Stimulated activated CD8-positive, alpha-beta memory T cell treated with anti-CD3 and anti-CD28 coated beads, Interleukin-7, amount 100 ng/mL, for 48 hours (primary cell): ENCODE data around the gene TTC9C.
"Not testable (repeated sequence)": the region's sequence is repeated elsewhere in the genome, so short reads cannot be mapped to it uniquely, and the experiment has no call there.

Experiments used
- DNase-seq, 2 donors: peaks; one replicate each; pipeline ENCODE4 v3.0.0-alpha.2; 2020; ENCODE audit warnings: low read depth in 1 of 2; ENCODE audit errors: extremely low read depth in 1 of 2

The TTC9C gene

DNA sequence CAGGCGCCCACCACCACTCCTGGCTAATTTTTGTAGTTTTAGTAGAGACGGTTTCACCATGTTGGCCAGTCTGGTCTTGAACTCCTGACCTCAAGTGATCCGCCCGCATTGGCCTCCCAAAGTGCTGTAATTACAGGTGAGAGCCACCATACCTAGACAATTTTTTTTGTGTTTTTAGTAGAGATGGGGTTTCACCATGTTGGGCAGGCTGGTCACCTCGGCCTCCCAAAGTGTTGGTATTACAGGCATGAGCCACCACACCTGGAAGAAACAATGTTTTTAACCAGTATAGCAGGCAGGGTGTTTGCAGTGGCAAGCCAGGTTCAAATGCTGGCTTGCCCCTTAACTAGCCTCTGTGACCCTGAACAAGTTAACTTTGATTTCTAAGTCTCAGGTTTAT lies 21.6 kb downstream of the TTC9C start:
- not testable (repeated sequence) for DNase-seq

- DNase-seq = no peak
Measured at GRCh38 chr11:62752177-62752785, 24.0 kb downstream of the TTC9C start.

DNA sequence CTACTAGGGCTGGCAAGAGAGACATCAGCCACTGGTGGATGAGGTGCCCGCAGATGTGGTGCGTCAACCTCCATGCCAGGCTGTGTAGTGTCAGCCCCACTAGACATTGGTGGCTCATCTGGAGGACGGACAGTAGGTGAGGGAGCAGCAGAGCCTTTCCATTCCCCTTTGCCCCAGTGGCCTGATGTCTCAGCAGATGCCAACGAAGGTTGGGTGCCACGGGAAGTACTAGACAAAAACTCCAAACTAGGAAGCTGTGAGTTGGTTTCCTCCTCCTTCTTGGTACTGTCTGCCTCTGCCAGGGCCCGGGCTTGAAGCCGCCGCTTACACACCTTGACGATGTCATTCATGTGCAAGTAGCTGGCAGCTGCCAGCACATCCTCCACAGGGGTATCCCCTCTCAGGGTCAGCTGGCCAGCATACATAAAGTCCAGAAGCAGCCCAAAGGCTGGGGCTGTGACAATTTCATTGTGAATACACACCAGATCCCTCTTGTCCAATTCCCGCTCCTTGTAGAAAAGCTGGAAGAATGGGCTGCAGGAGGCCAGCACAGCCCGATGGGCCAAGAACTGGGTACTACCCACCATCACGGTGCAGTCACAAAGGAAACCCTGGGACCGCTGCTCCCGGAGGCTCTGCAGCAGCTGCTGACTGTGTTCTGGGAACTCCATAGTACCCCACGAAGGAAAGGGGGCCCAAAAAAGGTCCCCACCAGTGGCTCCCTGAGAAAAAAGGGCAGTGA lies 24.9 kb downstream of the TTC9C start:
- no peak for DNase-seq

DNA sequence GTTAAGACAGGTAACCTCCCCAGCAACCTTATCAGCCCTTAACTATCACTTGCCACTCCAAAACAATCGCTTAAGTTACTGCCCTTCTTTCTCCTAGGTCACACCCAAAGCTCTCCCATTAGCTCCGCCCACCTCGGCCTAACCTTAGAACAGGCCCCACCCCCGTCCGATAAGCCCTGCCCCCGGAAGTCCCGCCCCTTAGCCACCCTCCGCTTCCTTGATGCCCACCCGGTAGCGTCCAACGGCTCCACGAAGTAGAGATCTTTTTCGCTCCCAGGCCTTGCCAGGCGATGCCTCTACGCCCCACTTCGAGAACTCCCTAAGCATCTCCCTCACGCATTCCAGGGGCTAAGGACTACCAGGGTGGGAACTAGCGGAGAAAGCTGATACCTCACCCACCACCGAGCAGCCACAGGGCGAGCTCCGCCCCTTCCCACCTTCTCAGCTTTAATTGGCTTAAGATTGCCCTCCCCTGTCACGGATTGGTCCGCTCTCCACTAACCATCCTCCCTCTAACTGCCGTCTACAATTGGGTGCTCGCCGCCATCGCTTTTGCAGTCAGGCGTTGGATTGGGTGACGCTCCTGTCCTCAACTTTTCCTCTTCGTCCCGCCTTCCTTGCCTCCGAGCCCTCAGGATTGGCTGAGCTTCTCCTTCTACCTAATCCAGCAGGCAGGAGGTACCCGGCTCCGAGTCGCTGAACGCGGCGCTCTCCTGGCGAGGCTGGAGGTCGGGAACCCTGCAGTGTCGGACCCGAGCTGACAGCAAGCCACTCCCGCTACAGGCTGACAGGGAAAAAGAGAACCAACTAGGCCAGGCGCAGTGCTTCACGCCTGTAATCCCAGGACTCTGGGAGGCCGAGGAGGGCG lies 25.7 kb downstream of the TTC9C start, which contains the start of gene ZBTB3:
Gene ZBTB3, minus strand, starts transcription at position 425 of the 868 bp plus-strand sequence. CDS start 496 bp downstream, outside the sequence.
- DNase-seq = peak; percentile 90 to 97

GRCh38 chr11:62755086-62755615 lies 26.9 kb downstream of the TTC9C start:
- DNase-seq = no peak

- no peak for DNase-seq
Measured at GRCh38 chr11:62757846-62758788, 29.8 kb downstream of the TTC9C start.

- DNase-seq = not testable (repeated sequence)
Measured at GRCh38 chr11:62760867-62761227, 32.6 kb downstream of the TTC9C start.

DNA sequence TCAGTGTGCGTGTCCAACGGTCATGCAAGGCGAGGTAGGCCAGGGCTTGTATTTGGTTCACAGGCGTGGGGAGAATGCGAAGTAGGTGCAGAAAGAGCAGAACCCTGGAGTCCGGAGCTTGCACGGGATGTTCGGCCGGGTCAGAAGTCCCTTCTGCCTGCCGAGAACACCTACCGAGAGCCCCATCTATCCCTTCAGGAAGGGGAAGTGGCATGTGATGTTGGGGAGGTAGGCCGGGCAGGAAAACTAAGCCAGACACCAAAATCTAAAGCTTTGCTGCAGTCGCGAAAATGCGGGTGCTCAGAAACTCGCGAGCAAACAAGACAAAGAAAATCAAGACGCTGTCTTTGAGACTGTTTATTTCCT lies 42.5 kb downstream of the TTC9C start:
- DNase-seq = no peak

DNA sequence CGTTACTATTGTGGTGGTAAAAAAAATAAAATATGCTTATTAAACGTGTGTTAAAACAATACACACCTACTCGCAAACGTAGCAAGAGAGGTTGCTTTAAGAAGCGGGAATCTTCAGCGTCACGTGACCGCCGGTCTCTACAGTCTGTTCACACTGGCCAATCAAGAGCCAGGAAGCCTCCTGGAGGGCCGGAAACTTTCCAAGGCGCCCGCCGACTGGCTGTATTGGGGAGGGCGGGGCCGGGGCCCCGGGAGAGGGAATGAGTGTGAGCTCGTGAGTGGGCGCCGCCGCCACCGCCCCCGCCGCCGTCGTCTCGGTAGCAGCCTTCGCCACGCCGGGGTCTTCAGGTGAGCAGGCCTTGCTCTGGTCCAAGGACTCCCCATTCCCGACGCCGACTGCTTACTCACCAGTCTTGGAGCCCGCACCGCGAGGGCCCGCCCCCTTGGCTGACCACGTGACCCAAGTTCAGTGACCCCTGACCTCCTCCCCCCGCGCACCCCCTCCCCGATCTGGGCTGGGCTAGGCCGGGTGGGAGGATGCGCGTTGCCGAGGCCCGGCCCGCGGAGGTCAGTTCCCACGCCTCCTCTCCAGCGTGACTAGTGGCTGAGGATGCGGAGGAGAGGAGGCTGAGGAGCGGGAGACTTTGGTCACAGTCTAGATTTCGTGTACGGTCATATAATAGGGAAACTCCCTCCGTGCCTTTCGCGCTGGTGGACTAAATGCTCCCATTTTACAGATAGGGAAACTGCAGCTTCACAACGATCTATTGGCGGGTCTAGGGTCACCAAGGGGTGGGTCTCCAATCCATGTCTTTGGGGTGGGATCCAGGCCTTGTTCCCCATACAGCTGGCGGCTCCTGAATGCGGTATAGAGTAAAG lies 43.1 kb downstream of the TTC9C start, which contains the start of gene TAF6L:
Gene TAF6L, plus strand, starts transcription at position 253 of the 878 bp plus-strand sequence. CDS start 4,388 bp downstream, outside the sequence.
- peak; percentile 93 to 94 for DNase-seq

GRCh38 chr11:62774407-62774806 lies 46.1 kb downstream of the TTC9C start:
- no peak for DNase-seq

DNA sequence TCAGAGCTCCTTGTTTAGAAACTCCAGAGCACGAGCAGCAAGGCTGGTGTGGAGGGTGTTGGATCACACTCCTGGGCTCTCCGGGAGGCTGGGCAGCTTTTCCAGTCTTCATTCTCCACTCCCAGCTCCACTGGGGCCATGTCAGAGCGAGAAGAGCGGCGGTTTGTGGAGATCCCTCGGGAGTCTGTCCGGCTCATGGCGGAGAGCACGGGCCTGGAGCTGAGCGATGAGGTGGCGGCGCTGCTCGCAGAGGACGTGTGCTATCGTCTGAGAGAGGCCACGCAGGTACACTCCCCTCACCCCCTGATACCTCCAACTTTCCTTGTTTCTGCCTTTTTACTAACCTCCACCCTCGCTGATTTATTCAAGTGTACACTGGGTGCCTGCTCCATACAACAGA lies 47.4 kb downstream of the TTC9C start:
- DNase-seq = no peak

DNA sequence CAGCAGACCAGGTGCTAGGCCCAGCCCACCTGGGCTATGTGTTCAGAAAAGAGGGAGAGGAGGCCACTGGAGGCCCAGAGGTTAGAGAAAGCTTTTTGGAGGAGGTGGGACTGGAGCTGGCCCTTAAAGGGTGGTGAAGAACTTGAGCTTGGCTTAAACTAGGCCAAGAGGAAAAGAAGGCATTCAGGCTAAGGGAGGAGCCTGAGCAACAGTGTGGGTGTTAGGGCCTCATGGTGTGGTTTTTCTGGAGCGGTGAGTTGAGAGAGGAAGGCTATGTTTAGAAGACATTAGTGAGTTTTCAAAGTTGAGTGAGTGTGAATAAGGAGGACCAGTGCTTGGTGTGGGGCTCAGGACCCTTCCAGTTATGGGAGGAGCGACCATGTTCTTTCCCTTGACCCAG lies 49.1 kb downstream of the TTC9C start:
- DNase-seq = no peak

DNA sequence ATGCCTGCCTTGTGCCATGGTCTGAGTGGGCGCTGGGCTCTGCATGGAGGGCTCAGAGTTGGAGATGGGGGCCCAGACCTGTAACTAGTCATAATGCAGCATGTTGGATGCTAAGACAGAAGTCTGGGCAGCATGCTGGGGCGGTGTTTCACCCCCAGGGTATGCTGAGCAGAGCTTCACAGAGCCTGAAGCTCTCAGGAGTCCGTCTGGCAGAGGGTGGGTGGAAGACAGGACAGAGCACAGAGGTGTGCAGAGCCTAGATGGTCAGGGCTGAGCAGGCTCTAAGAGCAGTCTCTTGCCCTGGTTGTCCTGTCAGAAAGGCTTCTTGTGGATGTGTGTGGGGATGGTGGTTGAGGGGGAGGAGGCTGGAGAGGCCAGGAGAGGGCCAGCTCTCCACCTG lies 50.2 kb downstream of the TTC9C start:
- no peak for DNase-seq

DNA sequence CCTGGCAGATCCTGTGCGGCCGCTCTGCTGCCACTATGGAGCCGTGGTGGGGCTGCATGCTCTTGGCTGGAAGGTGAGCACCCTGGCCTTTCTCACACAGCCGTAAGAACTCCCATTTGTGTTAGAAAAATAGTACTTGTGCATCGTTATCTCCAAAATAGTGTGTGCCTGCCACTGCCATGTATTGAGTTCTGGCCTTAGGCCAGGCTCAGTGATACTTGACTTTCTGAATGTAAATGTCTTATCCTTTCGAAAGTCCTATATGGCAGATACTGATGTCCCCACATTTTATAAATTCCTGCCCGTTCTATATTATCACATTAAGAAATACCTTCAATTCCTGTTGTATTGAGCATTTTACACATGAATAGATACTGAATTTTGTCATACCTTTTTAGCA lies 54.5 kb downstream of the TTC9C start:
- no peak for DNase-seq

DNA sequence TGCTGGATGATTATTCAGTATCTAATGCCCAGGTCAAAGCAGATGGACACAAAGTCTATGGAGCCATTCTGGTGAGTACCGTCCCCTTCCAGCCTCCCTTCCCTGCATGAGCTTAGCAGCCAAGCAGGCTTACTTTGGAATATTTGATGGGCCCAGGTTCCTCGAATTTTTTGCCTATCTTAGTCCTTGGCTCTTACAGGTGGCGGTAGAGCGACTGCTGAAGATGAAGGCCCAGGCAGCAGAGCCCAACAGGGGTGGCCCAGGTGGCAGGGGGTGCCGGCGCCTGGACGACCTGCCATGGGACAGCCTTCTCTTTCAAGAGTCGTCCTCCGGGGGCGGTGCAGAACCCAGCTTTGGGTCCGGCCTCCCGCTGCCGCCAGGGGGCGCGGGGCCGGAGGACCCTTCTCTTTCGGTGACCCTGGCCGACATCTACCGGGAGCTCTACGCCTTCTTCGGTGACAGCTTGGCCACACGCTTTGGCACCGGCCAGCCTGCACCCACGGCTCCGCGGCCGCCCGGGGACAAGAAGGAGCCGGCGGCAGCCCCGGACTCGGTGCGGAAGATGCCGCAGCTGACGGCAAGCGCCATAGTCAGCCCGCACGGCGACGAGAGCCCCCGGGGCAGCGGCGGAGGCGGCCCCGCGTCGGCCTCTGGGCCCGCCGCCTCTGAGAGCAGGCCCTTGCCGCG lies 58.2 kb downstream of the TTC9C start:
- DNase-seq = peak; percentile 73 to 74

GRCh38 chr11:62787005-62787759 lies 58.9 kb downstream of the TTC9C start, which contains the start of gene TMEM179B:
TMEM179B (plus strand) TSS chr11:62787402; CDS start chr11:62787432, 30 bp downstream.
- DNase-seq = peak; percentile 94 to 99
